NK-92 (cell line): ENCODE data around the gene MPRIP.

ENCODE experiments used
- DNase-seq: peaks from one replicate; lab custom pipeline; 2025; ENCODE audit not compliant: unreplicated experiment; lab: John Stamatoyannopoulos, UW

Gene MPRIP

GRCh38 chr17:17107281-17107680, 65.0 kb downstream of the MPRIP start:
- DNase-seq, result no peak

- DNase-seq, result no peak
Measured at GRCh38 chr17:17107891-17108431, 65.7 kb downstream of the MPRIP start.

GRCh38 chr17:17108451-17109049, 66.3 kb downstream of the MPRIP start:
- DNase-seq, result no peak

GRCh38 chr17:17109256-17109655, 67.0 kb downstream of the MPRIP start:
- no peak for DNase-seq

- no peak for DNase-seq
Measured at GRCh38 chr17:17109907-17110306, 67.7 kb downstream of the MPRIP start.

GRCh38 chr17:17110520-17110919, 68.3 kb downstream of the MPRIP start:
- DNase-seq, result no peak

- no peak for DNase-seq
Measured at GRCh38 chr17:17111401-17112393, 69.4 kb downstream of the MPRIP start.

GRCh38 chr17:17112628-17113200, 70.5 kb downstream of the MPRIP start:
- no peak for DNase-seq

GRCh38 chr17:17114592-17115225, 72.5 kb downstream of the MPRIP start:
- no peak for DNase-seq

GRCh38 chr17:17115620-17116019, 73.4 kb downstream of the MPRIP start:
- DNase-seq, result no peak

- no peak for DNase-seq
Measured at GRCh38 chr17:17116406-17116805, 74.1 kb downstream of the MPRIP start.

- no peak for DNase-seq
Measured at GRCh38 chr17:17117923-17118322, 75.7 kb downstream of the MPRIP start.

GRCh38 chr17:17118399-17118798, 76.1 kb downstream of the MPRIP start:
- DNase-seq, result no peak

GRCh38 chr17:17119106-17119505, 76.8 kb downstream of the MPRIP start:
- no peak for DNase-seq

GRCh38 chr17:17119533-17119932, 77.3 kb downstream of the MPRIP start:
- no peak for DNase-seq

- no peak for DNase-seq
Measured at GRCh38 chr17:17120294-17120693, 78.0 kb downstream of the MPRIP start.

GRCh38 chr17:17120701-17121100, 78.4 kb downstream of the MPRIP start:
- DNase-seq, result no peak

GRCh38 chr17:17121162-17121561, 78.9 kb downstream of the MPRIP start:
- no peak for DNase-seq

- no peak for DNase-seq
Measured at GRCh38 chr17:17122781-17123483, 80.7 kb downstream of the MPRIP start.

- DNase-seq, result no peak
Measured at GRCh38 chr17:17124341-17124740, 82.1 kb downstream of the MPRIP start.
